ENCODE measurements around the gene RIMKLA.

The RIMKLA gene

GRCh38 chr1:42430286-42431135 is 49.9 kb downstream of the RIMKLA start:
- no peak for DNase-seq (ENCODE audit: low spot score)

GRCh38 chr1:42431514-42431913 is 50.9 kb downstream of the RIMKLA start:
- DNase-seq (ENCODE audit: low spot score) = no peak

- DNase-seq (ENCODE audit: low spot score) = no peak
Observed at GRCh38 chr1:42432714-42433113, 52.1 kb downstream of the RIMKLA start.

- no peak for DNase-seq (ENCODE audit: low spot score)
Observed at GRCh38 chr1:42433369-42433768, 52.8 kb downstream of the RIMKLA start.

- no peak for DNase-seq (ENCODE audit: low spot score)
Observed at GRCh38 chr1:42434340-42434739, 53.7 kb downstream of the RIMKLA start.

GRCh38 chr1:42439940-42440339 is 59.3 kb downstream of the RIMKLA start:
- no peak for DNase-seq (ENCODE audit: low spot score)

GRCh38 chr1:42442662-42443061 is 62.1 kb downstream of the RIMKLA start:
- no peak for DNase-seq (ENCODE audit: low spot score)

- no peak for DNase-seq (ENCODE audit: low spot score)
Observed at GRCh38 chr1:42449256-42449655, 68.7 kb downstream of the RIMKLA start.

- no peak for DNase-seq (ENCODE audit: low spot score)
Observed at GRCh38 chr1:42450061-42450460, 69.5 kb downstream of the RIMKLA start.

- DNase-seq (ENCODE audit: low spot score) = no peak
Observed at GRCh38 chr1:42453386-42453785, 72.8 kb downstream of the RIMKLA start.

- DNase-seq (ENCODE audit: low spot score) = no peak
Observed at GRCh38 chr1:42454403-42454802, 73.8 kb downstream of the RIMKLA start.

GRCh38 chr1:42456010-42456753 is 75.6 kb downstream of the RIMKLA start, which contains the start of the genes PPCS and ZMYND12:
Gene PPCS (plus strand): TSS chr1:42456543. CDS start chr1:42456566, 23 bp downstream.
Gene ZMYND12 (minus strand): TSS chr1:42456022. CDS start chr1:42455997, 25 bp downstream.
- DNase-seq (ENCODE audit: low spot score) = peak; percentile 85

- peak; percentile 55 for DNase-seq (ENCODE audit: low spot score)
Observed at GRCh38 chr1:42456754-42457089, 76.1 kb downstream of the RIMKLA start.

GRCh38 chr1:42461196-42461595 is 80.6 kb downstream of the RIMKLA start:
- DNase-seq (ENCODE audit: low spot score) = no peak

- DNase-seq (ENCODE audit: low spot score) = peak; percentile 98
Observed at GRCh38 chr1:42462828-42463763, 82.5 kb downstream of the RIMKLA start, which contains the start of gene CCDC30. Gene CCDC30 (plus strand): TSS chr1:42463286. CDS start chr1:42480552, 17,266 bp downstream.

GRCh38 chr1:42463921-42464320 is 83.3 kb downstream of the RIMKLA start:
- DNase-seq (ENCODE audit: low spot score) = no peak

GRCh38 chr1:42466030-42466429 is 85.4 kb downstream of the RIMKLA start:
- no peak for DNase-seq (ENCODE audit: low spot score)

GRCh38 chr1:42469727-42470126 is 89.1 kb downstream of the RIMKLA start:
- no peak for DNase-seq (ENCODE audit: low spot score)
